NCI-H2196 (cell line): Measurements from ENCODE around the gene CTIF.
A peak's percentile ranks its signal among the peaks of the same experiment; 100 is the strongest.
"Not testable (repeated sequence)": the region's sequence is repeated elsewhere in the genome, so short reads cannot be mapped to it uniquely, and the experiment has no call there.

Source experiments
- DNase-seq: peaks from one replicate; lab custom pipeline; 2025; ENCODE audit not compliant: unreplicated experiment; lab: John Stamatoyannopoulos, UW

The CTIF gene

DNA sequence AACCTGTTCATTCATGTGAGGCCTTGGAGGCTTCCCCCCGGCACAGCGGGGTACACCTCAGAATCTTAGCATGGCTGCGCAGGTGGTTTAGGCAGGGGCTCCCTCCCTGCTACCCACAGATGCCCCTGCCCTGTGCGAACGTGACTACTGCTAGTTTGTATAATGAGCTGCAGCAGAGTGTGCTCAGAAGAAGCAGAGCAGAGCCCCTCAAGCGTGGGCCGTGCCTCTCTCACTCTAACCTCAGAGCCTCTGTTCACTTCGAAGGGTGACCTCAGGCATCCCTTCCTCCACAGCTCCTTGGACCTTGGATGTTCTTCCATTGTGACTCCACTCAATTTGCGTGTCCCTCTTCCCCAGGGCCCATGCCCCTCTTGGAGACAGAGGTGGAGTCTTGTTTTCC lies 161.6 kb downstream of the CTIF start:
- DNase-seq: no peak

DNA sequence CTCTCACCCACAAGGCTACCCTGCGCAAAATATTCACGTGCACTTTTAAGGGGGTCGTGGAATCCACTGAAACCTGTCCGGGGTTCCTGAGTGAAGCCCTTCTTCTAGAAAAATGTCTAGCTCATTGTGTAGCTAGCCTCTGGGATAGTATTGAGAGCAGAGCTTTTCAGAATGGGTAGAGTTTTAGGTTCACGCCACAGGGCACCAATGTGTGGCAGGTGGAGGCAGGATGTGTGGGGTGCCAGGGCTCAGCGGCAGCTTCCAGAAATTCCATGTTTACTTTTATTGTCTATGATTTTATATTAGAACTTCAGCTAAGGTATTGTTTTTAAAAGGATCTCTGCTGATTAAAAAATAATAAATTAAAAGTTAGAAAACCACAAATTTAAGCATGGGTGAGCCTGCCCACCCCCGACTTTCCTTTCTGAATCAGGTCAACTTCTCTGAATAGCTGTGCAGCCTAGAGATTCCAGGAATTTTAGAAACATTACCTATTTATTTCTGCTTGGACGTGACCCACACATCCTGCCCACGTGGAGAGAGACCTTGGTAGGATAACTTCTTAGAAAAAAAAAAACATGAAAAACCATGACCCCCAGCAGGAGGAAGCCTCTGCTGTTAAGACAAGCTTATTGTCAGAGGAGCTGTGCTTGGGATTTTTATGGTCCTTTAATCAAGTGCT lies 163.7 kb downstream of the CTIF start:
- DNase-seq: no peak

DNA sequence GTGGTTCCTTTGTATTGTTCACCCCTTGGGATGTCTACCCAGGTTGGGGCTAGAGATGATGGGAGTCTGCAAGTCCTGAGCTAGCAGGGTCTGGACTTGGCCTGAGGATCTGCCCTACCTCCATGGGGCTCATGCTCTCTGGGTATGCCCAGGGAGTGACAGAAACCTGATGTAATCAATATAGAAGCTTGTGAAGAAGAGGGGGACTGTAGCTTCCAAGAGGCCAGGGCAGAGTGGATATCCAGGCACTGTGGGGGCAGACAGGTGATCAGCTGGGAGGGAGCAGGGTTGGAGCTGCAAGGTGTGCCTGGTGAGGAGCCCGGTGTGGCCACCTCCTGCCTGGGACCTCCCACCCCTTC lies 164.2 kb downstream of the CTIF start:
- no peak for DNase-seq

GRCh38 chr18:48703418-48703817 lies 164.6 kb downstream of the CTIF start:
- DNase-seq: no peak

- no peak for DNase-seq
Measured at GRCh38 chr18:48705043-48705442, 166.2 kb downstream of the CTIF start.

DNA sequence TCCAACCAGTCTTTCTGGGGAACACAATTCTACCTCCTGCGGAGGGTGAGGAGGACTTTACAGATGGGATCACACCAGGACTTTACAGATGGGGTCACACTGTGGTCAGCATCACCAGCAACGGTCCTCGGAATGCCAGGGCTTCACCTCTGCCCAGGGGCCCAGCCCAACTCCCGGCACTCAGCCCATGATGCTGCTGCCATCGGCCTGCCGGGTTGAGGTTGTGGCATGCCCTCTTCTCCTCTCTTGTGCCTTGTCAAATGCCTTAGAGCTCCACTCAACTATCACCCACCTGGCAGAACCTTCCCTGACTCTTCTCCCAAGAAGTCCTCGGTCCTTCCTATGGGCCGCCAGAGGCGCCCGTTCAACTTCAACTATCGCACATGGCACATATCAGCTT lies 166.7 kb downstream of the CTIF start:
- DNase-seq: no peak

DNA sequence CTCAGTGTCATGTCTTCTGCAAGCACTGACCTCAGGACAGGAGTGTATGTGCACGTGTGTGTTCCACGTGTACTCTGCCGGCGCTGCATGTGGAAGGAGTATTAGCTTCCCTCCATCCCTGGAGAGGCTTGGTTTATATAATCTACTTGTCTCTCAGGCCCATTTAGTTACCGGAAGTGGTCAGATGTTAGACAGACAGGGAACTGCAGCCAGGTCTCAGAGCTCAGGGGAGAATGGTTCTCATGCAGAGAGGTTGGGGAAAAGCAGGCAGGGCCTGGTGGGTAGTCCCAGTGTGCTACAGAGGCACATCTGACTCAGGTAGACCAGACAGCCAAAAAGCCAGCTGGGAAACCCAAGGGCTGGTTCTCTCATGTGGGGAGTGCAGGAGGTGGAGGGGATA lies 167.9 kb downstream of the CTIF start:
- DNase-seq: no peak

GRCh38 chr18:48707636-48708296 lies 168.9 kb downstream of the CTIF start:
- no peak for DNase-seq

DNA sequence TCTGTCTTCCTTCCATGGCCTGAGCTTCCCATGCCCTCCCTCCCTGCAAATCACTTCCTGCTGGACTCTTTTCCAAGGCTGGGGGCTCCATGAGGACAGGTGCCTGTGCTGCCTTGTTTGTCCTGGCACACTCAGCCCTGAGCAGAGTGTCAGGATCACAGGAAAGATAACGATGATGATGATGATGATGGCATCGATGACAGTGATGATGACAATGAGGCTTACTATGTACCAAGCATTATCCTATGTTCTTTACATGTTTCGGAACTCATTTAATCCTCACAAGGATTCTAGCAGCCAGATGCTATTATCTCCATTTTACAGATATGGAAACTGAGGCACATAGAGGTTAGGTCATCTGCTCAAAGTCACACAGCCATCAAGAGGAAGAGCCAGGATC lies 170.0 kb downstream of the CTIF start:
- no peak for DNase-seq

DNA sequence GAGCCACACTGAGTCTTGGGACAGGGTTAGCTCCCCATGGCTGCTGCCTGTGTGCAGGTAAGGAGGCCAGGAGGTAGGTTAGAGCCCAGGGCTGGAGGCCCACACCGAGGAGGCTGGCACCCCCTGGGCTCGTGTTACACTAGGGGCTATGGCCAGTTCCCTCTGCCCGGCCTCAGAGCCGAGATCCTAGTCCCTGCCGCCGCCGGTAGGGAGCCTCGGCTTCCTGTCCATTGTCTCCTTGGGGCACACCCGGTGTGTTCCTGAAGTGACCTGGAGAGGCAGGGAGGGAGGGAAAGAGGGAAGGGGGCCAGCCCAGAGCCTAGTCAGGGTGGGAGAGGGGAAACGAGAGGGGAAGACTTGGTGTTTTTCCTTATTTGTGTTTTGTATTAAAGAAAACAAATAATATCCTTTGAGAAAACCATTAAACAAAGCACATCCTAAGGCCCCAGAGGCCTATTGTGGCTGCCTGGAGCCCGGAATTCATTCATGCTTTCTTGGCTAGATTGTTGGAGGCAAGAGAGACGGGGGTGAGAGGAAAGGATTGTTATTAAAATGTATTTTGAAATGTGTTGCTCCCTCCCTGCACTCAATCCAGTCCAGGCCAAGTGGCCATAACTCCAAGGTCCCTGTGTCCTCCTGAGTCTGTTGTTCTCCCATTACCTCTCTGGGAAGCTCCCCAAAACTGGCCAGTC lies 170.7 kb downstream of the CTIF start:
- DNase-seq: no peak

GRCh38 chr18:48711651-48712486 lies 173.0 kb downstream of the CTIF start:
- DNase-seq: peak; percentile 39

GRCh38 chr18:48713309-48713708 lies 174.5 kb downstream of the CTIF start:
- no peak for DNase-seq

DNA sequence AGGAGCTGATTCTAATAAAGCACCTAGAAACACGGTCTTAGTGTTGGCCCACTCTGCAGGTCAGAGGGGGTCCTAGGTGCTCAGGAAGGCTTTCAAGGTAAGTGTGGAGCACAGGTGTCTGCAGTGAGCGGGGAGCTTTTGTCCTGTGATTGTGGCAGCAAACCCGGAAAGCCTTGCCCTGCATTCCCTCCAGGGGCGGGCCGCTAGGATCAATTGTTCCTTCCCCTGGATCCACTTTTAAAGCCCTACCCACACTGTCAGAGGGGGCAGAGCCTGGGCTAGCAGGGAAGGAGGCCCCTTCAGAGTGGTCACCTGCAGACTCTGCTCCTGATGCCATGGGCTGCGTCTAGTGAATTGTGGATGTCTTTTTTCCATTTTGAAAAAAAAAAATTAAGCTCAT lies 176.0 kb downstream of the CTIF start:
- DNase-seq: no peak

DNA sequence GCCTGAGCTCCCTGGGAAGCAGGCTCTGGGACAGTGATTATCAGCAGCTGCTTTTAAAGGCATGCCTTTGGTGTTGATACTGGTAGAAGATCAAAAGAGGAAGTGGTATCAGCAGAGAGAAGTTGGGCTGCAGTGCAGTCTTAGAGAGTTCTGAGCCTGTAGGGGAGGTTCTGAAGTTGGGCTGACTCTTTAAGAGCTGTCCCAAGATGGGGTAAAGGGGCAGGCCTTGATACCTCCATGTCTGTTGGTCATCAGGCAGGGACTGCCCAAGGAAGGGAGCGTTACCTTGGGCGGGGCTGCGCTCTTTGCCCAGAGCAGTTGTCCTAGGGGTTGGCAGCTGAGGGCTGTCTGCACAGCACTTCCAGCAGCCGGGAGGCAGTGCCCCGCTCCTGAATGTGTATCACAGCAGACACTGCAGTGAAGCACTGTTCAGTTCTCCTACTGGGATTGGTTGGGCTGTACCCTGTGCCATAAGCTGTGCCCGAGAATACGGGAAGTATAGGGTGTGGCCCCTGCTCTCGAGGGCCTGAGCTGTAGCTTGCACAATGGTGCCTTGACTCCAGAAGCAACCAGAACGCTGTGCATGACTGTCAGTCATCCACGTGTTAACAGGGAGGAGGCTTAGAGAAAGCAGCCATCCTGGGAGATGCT lies 177.0 kb downstream of the CTIF start:
- no peak for DNase-seq

DNA sequence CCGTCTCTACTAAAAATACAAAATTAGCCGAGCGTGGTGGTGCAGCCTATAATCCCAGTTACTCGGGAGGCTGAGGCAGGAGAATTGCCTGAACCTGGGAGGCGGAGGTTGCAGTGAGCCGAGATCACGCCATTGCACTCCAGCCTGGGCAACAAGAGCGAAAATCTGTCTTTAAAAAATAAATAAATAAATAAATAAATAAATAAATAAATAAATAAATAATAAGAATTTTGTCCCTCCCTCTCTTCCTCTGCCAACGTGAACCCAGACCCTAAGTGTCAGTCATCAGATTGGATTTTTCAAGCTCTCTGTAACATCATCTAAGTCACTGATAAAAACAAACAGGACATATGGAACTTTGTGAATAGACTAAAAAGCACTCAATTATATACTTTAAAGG lies 178.4 kb downstream of the CTIF start:
- not testable (repeated sequence) for DNase-seq

DNA sequence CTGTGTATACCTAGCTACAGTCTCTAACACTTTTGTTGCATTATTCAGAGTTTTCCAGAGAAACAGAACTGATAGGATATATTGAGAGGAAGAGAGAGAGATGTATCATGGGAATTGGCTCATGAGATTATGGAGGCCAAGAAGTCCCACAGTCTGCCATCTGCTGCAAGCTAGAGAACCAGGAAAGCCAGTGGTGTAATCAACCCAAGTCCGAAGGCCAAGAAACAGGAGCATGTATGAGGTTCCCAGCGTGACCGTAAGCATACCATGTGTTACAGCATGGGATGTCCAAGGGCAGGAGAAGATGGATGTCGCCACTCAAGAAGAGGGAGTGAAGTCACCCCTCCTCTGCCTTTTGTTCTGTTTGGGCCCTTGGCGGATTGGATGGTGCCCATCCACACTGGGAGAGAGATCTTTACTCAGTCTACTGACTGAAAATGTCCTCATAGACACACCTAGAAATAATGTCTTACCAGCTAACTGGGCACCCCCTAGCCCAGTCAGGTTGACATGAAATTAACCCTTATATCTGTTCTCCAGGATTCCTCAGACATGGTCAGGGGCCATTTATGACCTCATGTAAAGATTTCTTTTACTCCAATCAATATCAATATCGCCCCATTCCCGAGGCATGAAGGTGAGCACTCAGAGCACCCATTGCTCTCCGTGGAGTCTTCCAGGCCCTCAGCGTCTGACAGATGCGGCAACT lies 179.6 kb downstream of the CTIF start:
- no peak for DNase-seq

DNA sequence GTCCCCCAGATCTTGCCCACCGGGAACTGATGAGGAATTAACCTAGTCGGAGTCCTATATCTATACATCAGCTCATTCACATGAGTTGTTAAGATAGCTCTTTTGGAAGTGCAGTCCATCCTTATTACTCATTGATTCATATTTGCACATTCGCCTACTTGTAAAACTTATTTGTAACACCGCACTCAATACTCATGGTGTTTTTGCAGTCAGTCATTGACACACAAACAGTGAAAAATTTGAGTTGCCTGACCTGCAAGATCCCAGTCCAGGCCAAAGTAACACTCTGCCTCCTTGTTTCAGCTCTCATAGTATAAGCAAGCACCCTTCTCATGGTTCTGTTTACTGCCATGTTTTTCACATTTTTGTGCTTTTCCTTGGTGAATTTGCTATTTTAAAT lies 180.6 kb downstream of the CTIF start:
- no peak for DNase-seq

DNA sequence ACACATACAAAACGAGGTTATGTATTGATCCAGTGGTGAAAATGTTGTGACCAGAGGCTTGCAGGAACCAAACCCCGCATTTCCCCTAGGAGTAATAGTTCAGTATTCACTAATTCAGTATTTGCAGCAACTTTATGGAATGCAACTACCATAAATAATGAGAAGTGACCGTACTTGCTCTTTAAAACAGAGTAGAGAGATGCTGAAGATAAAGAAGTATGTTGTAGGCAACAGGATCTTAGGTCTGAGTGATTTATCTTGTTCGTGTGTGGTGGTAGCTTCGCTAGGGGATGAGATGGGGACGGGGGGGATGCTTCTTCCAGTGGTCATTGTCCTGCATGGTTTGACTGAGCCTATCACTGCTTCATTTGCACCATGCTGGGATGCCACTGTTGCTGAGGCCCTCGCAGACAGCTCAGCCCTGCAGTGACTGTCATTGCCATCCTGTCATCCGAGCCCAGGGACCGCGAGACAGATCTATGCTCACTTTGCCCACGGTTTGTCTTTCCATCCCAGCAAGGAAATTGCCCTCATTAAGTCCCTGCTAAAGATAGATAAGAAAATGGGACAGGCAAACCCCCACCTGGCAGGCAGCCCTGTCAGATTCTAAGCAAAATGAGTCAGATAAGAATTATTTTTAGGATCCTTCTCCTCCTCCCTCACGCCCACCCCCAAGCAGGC lies 181.3 kb downstream of the CTIF start:
- no peak for DNase-seq

- no peak for DNase-seq
Measured at GRCh38 chr18:48720655-48721025, 181.8 kb downstream of the CTIF start.

DNA sequence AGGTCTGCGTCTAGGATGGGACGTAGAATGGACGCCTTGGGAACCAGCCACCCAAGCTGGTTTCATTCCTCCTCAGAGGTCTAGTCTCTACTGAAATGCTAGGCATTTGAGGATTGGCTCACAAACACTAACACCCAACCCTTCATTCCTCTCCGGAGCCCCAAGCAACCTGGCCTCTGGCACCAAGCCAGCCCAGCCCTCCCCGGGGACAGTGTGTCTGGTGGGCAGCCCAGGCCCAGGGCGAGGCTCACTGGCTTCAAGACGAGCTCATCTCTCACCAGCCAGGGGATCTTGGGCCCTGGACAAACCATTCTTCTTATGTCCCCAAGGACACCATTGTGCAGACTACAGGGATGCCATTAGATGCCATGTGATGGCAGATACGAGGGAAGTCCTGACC lies 182.5 kb downstream of the CTIF start:
- DNase-seq: no peak
